Thyroid gland (tissue), 4 donors: ENCODE data around the gene SH3RF3. TPM values are rescaled to one million over a fixed set of nuclear protein-coding genes. Genes with fewer than 3 reads are reported as not detected.
A peak's percentile ranks its signal among the peaks of the same experiment; 100 is the strongest.

ENCODE experiments used
- DNase-seq, 2 donors: peaks; one replicate each; pipeline ENCODE4 v3.0.0-alpha.2; 2019
- H3K27ac ChIP-seq, 3 donors: fragments of 200-600 bp; sonication (generic); 1 replicate in 2 of 3; 2 replicates in 1 of 3; pipeline ENCODE4 v1.5.1; 2016 to 2019; ENCODE audit warnings: mild to moderate bottlenecking in 1 of 3, moderate library complexity in 1 of 3
- H3K27me3 ChIP-seq: fragments of 200-600 bp; sonication (generic); one replicate; pipeline ENCODE4 v1.5.1; 2019
- H3K36me3 ChIP-seq, 2 donors: fragments of 200-600 bp; sonication (generic); one replicate each; pipeline ENCODE4 v1.5.1; 2016 to 2019
- H3K4me1 ChIP-seq, 2 donors: fragments of 200-600 bp; sonication (generic); one replicate each; pipeline ENCODE4 v1.5.1; 2017 to 2019
- H3K4me3 ChIP-seq, 3 donors: fragments of 200-600 bp; sonication (generic); replicated peaks in 1 of 3; 1 replicate in 2 of 3; 2 replicates in 1 of 3; pipeline ENCODE4 v1.5.1; 2016; ENCODE audit warnings: mild to moderate bottlenecking in 1 of 3
- H3K9me3 ChIP-seq: fragments of 200-600 bp; sonication (generic); one replicate; pipeline ENCODE4 v1.5.1; 2017
- CTCF ChIP-seq, 6 experiments: fragments of 200-600 bp in 3 of 6; fragments of 450-650 bp in 3 of 6; sonication (generic) in 3 of 6; IDR thresholded peaks; one replicate each; pipeline ENCODE4 v1.5.1; 2016 to 2019; ENCODE audit warnings: antibody characterized with exemption in 6 of 6, mild to moderate bottlenecking in 2 of 6, inconsistent platforms in 1 of 6, moderate library complexity in 1 of 6
- POLR2A ChIP-seq, 2 donors: fragments of 450-650 bp; IDR thresholded peaks; one replicate each; pipeline ENCODE4 v1.6.1; 2017; ENCODE audit warnings: antibody characterized with exemption in 2 of 2, mild to moderate bottlenecking in 2 of 2, moderate library complexity in 1 of 2
- WGBS, 2 donors: methylation state at CpG; one replicate each; pipeline ENCODE4 v1.1.5; 2017; 5-methylcytosine and 5-hydroxymethylcytosine counted together
- intact Hi-C: fragments of 100-400 bp; cut with DNase I; formaldehyde crosslinking; loops from one replicate; pipeline ENCODE4 v1.15.1; 2023
- total RNA-seq, 4 donors: library from RNA; depleted of rRNA; stranded (reverse); fragments of >200 nt; gene quantifications; one replicate each; pipeline ENCODE4 v1.2.3, GENCODE V29; 2016

Gene SH3RF3
- total RNA-seq, 4 donors from 2014 or later = 2.1 to 7.4 (median 2.8) TPM

GRCh38 chr2:109457794-109458193 lies 328.8 kb downstream of the SH3RF3 start:
- DNase-seq = peak; percentile 33 to 43
- Histone ChIP-seq H3K36me3 (no peaks in the 10 kb centered on the region), H3K27ac (peak overlapping the region in 2 of 3 donors; percentile 87 to 94), H3K9me3 (no peaks in the 10 kb centered on the region), H3K4me3 (no peak overlapping the region), H3K27me3 (no peaks in the 10 kb centered on the region), H3K4me1 (peaks cover 19 to 49% of the 10 kb centered on the region in 2 donors)
- TF ChIP-seq CTCF (IDR thresholded peaks at IDR 0.05) (peak in 3 of 6 experiments; percentile 13 to 44 (median 31)), POLR2A (IDR thresholded peaks at IDR 0.05) (no peak)
- intact Hi-C loops = no loop called here
- WGBS, 2 donors = 51 to 73% methylated on average over 7 of the region's 7 CpGs

- intact Hi-C loops = no loop called here
- H3K9me3 ChIP-seq = no peaks in the 10 kb centered on the region
- WGBS, 2 donors = 100% methylated on average over 1 of the region's 1 CpG
- no peak overlapping the region for H3K27ac ChIP-seq
- no peaks in the 10 kb centered on the region for H3K27me3 ChIP-seq
- no peaks in the 10 kb centered on the region for H3K36me3 ChIP-seq
- TF ChIP-seq POLR2A (IDR thresholded peaks at IDR 0.05) = no peak
- no peak for TF ChIP-seq CTCF (IDR thresholded peaks at IDR 0.05)
- no peak overlapping the region for H3K4me3 ChIP-seq
- H3K4me1 ChIP-seq = peaks cover 19 to 55% of the 10 kb centered on the region in 2 donors
- no peak for DNase-seq
Observed at GRCh38 chr2:109458512-109458911, 329.5 kb downstream of the SH3RF3 start.

- H3K9me3 ChIP-seq = no peaks in the 10 kb centered on the region
- DNase-seq = no peak
- no peaks in the 10 kb centered on the region for H3K36me3 ChIP-seq
- TF ChIP-seq CTCF (IDR thresholded peaks at IDR 0.05) = no peak
- TF ChIP-seq POLR2A (IDR thresholded peaks at IDR 0.05) = no peak
- intact Hi-C loops = no loop called here
- no peak overlapping the region for H3K27ac ChIP-seq
- no peak overlapping the region for H3K4me3 ChIP-seq
- WGBS, 2 donors = 89 to 91% methylated on average over 6 of the region's 6 CpGs
- no peaks in the 10 kb centered on the region for H3K27me3 ChIP-seq
- H3K4me1 ChIP-seq = peaks cover 19 to 55% of the 10 kb centered on the region in 2 donors
Observed at GRCh38 chr2:109459485-109459884, 330.5 kb downstream of the SH3RF3 start.

- H3K27ac ChIP-seq = no peak overlapping the region
- H3K27me3 ChIP-seq = no peaks in the 10 kb centered on the region
- H3K9me3 ChIP-seq = no peaks in the 10 kb centered on the region
- peaks cover 11 to 45% of the 10 kb centered on the region in 2 donors for H3K4me1 ChIP-seq
- 83 to 88% methylated on average over 4 of the region's 4 CpGs for WGBS, 2 donors
- intact Hi-C loops = no loop called here
- H3K36me3 ChIP-seq = no peaks in the 10 kb centered on the region
- no peak for TF ChIP-seq POLR2A (IDR thresholded peaks at IDR 0.05)
- no peak for TF ChIP-seq CTCF (IDR thresholded peaks at IDR 0.05)
- no peak overlapping the region for H3K4me3 ChIP-seq
- no peak for DNase-seq
Observed at GRCh38 chr2:109460553-109461324, 331.7 kb downstream of the SH3RF3 start.

GRCh38 chr2:109463236-109463635 lies 334.2 kb downstream of the SH3RF3 start:
- no peaks in the 10 kb centered on the region for H3K9me3 ChIP-seq
- H3K4me3 ChIP-seq = no peak overlapping the region
- H3K36me3 ChIP-seq = no peaks in the 10 kb centered on the region
- no peak for DNase-seq
- intact Hi-C loops = no loop called here
- no peak for TF ChIP-seq POLR2A (IDR thresholded peaks at IDR 0.05)
- no peak for TF ChIP-seq CTCF (IDR thresholded peaks at IDR 0.05)
- 85 to 86% methylated on average over 6 of the region's 6 CpGs for WGBS, 2 donors
- no peaks in the 10 kb centered on the region for H3K27me3 ChIP-seq
- peak overlapping the region in 1 of 3 donors; percentile 24 for H3K27ac ChIP-seq
- H3K4me1 ChIP-seq = peaks cover 0 to 35% of the 10 kb centered on the region in 2 donors
